ENCODE results near the gene MAPKAPK3.

Gene MAPKAPK3

DNA sequence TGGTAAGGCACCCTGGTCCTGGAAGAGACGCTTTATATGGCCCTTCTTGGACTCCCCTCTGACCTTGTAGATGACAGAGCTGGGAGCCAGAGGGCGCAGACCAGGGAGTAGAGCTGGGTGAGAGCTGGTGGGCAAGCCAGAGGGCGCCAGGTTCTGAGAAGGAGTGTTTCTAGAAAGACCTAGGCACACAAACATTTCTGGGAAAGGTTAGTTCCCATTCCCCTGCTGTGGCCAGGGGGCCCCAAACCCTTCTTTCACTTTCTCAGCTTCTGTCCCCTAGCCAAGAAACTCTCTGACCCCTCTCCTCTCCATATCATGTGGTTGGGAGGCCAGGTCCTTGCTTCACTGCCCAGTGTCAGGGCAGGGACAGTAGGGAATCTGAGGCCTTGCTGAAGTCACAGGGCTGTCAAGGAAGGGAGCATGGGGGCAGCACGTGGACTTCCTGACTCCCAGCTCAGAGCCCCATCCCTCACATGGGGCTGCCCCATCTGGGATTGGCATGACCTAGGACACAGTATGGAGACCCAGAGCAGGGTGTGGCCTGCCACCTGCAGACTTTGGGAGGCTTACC is 44.1 kb upstream of the MAPKAPK3 start:
- no peak for DNase-seq (ENCODE audit: low read depth)
- TF ChIP-seq, protein P1, sequence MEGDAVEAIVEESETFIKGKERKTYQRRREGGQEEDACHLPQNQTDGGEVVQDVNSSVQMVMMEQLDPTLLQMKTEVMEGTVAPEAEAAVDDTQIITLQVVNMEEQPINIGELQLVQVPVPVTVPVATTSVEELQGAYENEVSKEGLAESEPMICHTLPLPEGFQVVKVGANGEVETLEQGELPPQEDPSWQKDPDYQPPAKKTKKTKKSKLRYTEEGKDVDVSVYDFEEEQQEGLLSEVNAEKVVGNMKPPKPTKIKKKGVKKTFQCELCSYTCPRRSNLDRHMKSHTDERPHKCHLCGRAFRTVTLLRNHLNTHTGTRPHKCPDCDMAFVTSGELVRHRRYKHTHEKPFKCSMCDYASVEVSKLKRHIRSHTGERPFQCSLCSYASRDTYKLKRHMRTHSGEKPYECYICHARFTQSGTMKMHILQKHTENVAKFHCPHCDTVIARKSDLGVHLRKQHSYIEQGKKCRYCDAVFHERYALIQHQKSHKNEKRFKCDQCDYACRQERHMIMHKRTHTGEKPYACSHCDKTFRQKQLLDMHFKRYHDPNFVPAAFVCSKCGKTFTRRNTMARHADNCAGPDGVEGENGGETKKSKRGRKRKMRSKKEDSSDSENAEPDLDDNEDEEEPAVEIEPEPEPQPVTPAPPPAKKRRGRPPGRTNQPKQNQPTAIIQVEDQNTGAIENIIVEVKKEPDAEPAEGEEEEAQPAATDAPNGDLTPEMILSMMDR (conservative IDR thresholded peaks at IDR 0.05; ENCODE audit: control insufficient read depth, insufficient read depth, low read depth, low read length) = no peak
- H3K4me3 ChIP-seq (ENCODE audit: control insufficient read depth, low read depth, low read length) = no peak overlapping the region

- TF ChIP-seq, protein P1 (conservative IDR thresholded peaks at IDR 0.05; ENCODE audit: control insufficient read depth, insufficient read depth, low read depth, low read length) = no peak
- no peak for DNase-seq (ENCODE audit: low read depth)
- no peak overlapping the region for H3K4me3 ChIP-seq (ENCODE audit: control insufficient read depth, low read depth, low read length)
These were observed 43.1 kb upstream of the MAPKAPK3 start for GRCh38 chr3:50573566-50574443.

DNA sequence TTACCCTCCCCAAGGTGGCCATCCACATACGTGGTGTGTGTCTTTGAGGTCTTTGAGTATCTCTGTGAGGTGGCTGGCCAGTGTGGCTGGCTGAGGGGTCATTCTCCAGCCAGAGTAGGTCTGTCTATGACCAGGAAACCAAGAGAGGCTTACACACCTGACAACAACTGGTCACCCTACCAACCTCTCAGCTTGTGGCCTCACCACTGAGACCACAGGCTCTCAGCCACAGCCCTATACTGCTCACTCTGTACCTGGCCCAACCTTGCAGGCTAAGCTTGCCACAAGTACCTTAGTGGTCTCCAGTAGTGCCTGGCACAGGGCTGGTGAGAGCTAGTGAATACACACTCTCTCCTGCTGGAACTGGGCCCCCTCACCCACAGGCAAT is 42.5 kb upstream of the MAPKAPK3 start:
- DNase-seq (ENCODE audit: low read depth) = no peak

GRCh38 chr3:50575372-50575771 is 41.6 kb upstream of the MAPKAPK3 start:
- H3K4me3 ChIP-seq (ENCODE audit: control insufficient read depth, low read depth, low read length) = no peak overlapping the region
- DNase-seq (ENCODE audit: low read depth) = peak; percentile 42
- TF ChIP-seq, protein P1 (conservative IDR thresholded peaks at IDR 0.05; ENCODE audit: control insufficient read depth, insufficient read depth, low read depth, low read length) = no peak

More for the DNA sequence above, 42.5 kb upstream of the MAPKAPK3 start:
- TF ChIP-seq, protein P1 (conservative IDR thresholded peaks at IDR 0.05; ENCODE audit: control insufficient read depth, insufficient read depth, low read depth, low read length) = no peak
- no peak overlapping the region for H3K4me3 ChIP-seq (ENCODE audit: control insufficient read depth, low read depth, low read length)

- no peak for DNase-seq (ENCODE audit: low read depth)
- TF ChIP-seq, protein P1 (conservative IDR thresholded peaks at IDR 0.05; ENCODE audit: control insufficient read depth, insufficient read depth, low read depth, low read length) = no peak
- H3K4me3 ChIP-seq (ENCODE audit: control insufficient read depth, low read depth, low read length) = no peak overlapping the region
These were observed 39.6 kb upstream of the MAPKAPK3 start for GRCh38 chr3:50577348-50577747.

- TF ChIP-seq, protein P1 (conservative IDR thresholded peaks at IDR 0.05; ENCODE audit: control insufficient read depth, insufficient read depth, low read depth, low read length) = peak; percentile 6
- no peak overlapping the region for H3K4me3 ChIP-seq (ENCODE audit: control insufficient read depth, low read depth, low read length)
- DNase-seq (ENCODE audit: low read depth) = no peak
These were observed 36.1 kb upstream of the MAPKAPK3 start for GRCh38 chr3:50580683-50581458.
